Stimulated activated CD8-positive, alpha-beta memory T cell treated with anti-CD3 and anti-CD28 coated beads, Interleukin-2, amount 100 ng/mL, for 1 hour (primary cell): ENCODE measurements around the gene DMRTA1.
"Not testable (repeated sequence)": the region's sequence is repeated elsewhere in the genome, so short reads cannot be mapped to it uniquely, and the experiment has no call there.

Experiments
- DNase-seq, 2 donors: peaks; one replicate each; pipeline ENCODE4 v3.0.0-alpha.2; 2020; ENCODE audit warnings: low read depth in 2 of 2

DMRTA1 gene

GRCh38 chr9:22457448-22457847 lies 10.8 kb downstream of the DMRTA1 start:
- DNase-seq: no peak

GRCh38 chr9:22463205-22463604 lies 16.6 kb downstream of the DMRTA1 start:
- no peak for DNase-seq

DNA sequence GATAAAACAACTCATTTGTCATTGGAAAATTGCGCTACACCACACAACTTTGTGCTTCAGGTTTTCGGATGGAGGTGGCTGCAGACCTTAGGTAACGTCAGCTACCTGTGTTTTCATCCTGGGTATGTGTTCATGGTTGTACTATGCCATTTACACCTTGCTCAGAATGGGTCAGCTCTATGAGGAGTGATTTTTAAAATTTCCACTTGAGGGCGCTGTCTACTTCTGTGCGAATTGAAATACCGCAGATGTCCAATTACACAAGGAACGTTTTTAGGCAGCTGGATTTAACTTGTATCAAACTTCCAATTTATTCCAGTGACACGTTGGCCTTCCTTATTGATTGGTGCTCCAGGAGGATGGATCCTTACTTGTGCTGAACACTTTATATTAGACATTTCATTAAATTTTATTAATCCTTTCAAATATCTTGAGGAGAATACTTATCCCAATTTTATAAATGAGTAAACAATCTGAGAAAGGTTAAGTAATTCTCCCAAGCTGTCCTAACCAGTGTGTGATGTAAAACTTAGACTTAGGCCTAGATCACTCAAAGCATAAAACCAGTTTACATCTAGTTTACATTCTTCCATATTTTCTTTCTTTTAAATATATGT lies 23.4 kb downstream of the DMRTA1 start:
- DNase-seq: no peak

DNA sequence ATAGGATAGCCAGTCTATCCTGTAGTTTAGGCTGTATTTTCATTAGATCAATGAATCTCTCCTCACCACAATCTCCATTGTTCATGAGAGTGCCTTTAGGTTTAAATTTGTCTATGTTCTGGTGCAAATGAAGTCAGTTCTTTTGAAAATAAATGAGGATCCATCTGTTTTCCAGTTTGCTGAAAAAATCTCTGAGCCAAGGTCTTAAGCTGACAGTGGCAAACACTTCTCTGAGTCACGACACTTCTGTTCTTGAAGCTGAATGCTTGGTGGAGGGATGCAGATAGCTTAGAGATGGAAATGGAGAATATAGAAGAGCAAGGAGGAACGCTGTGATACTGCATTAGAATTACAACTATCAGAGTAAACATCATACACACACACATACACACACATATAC lies 34.9 kb downstream of the DMRTA1 start:
- DNase-seq: no peak

GRCh38 chr9:22483528-22484070 lies 37.0 kb downstream of the DMRTA1 start:
- no peak for DNase-seq

- DNase-seq: not testable (repeated sequence)
Observed at GRCh38 chr9:22496197-22496596, 49.6 kb downstream of the DMRTA1 start.
